Chondrocyte (in vitro differentiated cells): ENCODE measurements around the gene FER1L5. TPM values are rescaled to one million over a fixed set of nuclear protein-coding genes. Genes with fewer than 3 reads are reported as not detected.

Source experiments
- DNase-seq: peaks from one replicate; pipeline ENCODE4 v3.0.0; 2021; ENCODE audit warnings: mixed read lengths, low spot score
- H3K27ac Mint-ChIP-seq: one replicate; pipeline ENCODE4 v1.8.0; 2021; ENCODE audit warnings: mild to moderate bottlenecking, moderate library complexity, mixed read lengths; ENCODE audit not compliant: unreplicated experiment
- H3K27me3 Mint-ChIP-seq: 2 replicates; pipeline ENCODE4 v1.8.0; 2021; ENCODE audit warnings: low read depth, mixed read lengths
- H3K36me3 Mint-ChIP-seq: 2 replicates; pipeline ENCODE4 v1.8.0; 2021; ENCODE audit warnings: low read depth, mixed read lengths
- H3K4me1 Mint-ChIP-seq: 2 replicates; pipeline ENCODE4 v1.8.0; 2021; ENCODE audit warnings: low read depth, mild to moderate bottlenecking, mixed read lengths
- H3K4me3 Mint-ChIP-seq: one replicate; pipeline ENCODE4 v1.8.0; 2021; ENCODE audit warnings: mild to moderate bottlenecking, moderate library complexity, mixed read lengths; ENCODE audit not compliant: unreplicated experiment
- H3K9me3 Mint-ChIP-seq: 2 replicates; pipeline ENCODE4 v1.8.0; 2021; ENCODE audit warnings: low read depth, mixed read lengths
- CTCF ChIP-seq: fragments of 200-600 bp; sonication (generic); IDR thresholded peaks from 2 replicates; pipeline ENCODE4 v1.5.0; 2021; ENCODE audit warnings: antibody characterized with exemption, mild to moderate bottlenecking, moderate library complexity
- total RNA-seq: library from RNA; stranded (reverse); gene quantifications from 3 replicates; pipeline ENCODE4 v1.2.1, GENCODE V29; 2021

Gene FER1L5
- total RNA-seq, 1 donor from 2014 or later = not detected

- Mint-ChIP-seq H3K4me3 (peak overlapping the region; percentile 92), H3K9me3 (no peaks in the 10 kb centered on the region), H3K4me1 (peaks cover 34% of the 10 kb centered on the region), H3K27ac (peak overlapping the region; percentile 83), H3K27me3 (no peaks in the 10 kb centered on the region), H3K36me3 (peaks cover 6% of the 10 kb centered on the region)
- DNase-seq = no peak
- TF ChIP-seq CTCF = no peak
Measured at GRCh38 chr2:96637385-96638143, 5.0 kb upstream of the FER1L5 start.

- TF ChIP-seq CTCF = no peak
- peak within 1 kb of the TSS; percentile 92 for H3K4me3 Mint-ChIP-seq
- peak within 1 kb of the TSS; percentile 88 for H3K27ac Mint-ChIP-seq
- H3K4me1 Mint-ChIP-seq = peaks cover 33% of the 10 kb centered on the region
- H3K9me3 Mint-ChIP-seq = no peaks in the 10 kb centered on the region
- peaks cover 6% of the 10 kb centered on the region for H3K36me3 Mint-ChIP-seq
- peak; percentile 97 for DNase-seq
- H3K27me3 Mint-ChIP-seq = no peaks in the 10 kb centered on the region
Measured at GRCh38 chr2:96638144-96639121, 4.1 kb upstream of the FER1L5 start, which contains the start of gene KANSL3. TSS of gene KANSL3 (minus strand) at chr2:96638312. CDS start at chr2:96637135, 1,177 bp downstream.

- Mint-ChIP-seq H3K4me1 (no peaks in the 10 kb centered on the region), H3K27ac (no peak overlapping the region), H3K9me3 (no peaks in the 10 kb centered on the region), H3K36me3 (no peaks in the 10 kb centered on the region), H3K4me3 (no peak overlapping the region), H3K27me3 (no peaks in the 10 kb centered on the region)
- no peak for DNase-seq
- no peak for TF ChIP-seq CTCF
Measured at GRCh38 chr2:96647681-96648080, 5.1 kb downstream of the FER1L5 start.

- no peak for TF ChIP-seq CTCF
- Mint-ChIP-seq H3K27ac (no peak overlapping the region), H3K9me3 (no peaks in the 10 kb centered on the region), H3K4me3 (no peak overlapping the region), H3K27me3 (no peaks in the 10 kb centered on the region), H3K4me1 (no peaks in the 10 kb centered on the region), H3K36me3 (no peaks in the 10 kb centered on the region)
- DNase-seq = no peak
Measured at GRCh38 chr2:96648306-96648930, 5.9 kb downstream of the FER1L5 start.

GRCh38 chr2:96649342-96649741, 6.8 kb downstream of the FER1L5 start:
- H3K4me3 Mint-ChIP-seq = no peak overlapping the region
- no peak overlapping the region for H3K27ac Mint-ChIP-seq

More at GRCh38 chr2:96649342-96649741, 6.8 kb downstream of the FER1L5 start:
- no peaks in the 10 kb centered on the region for H3K9me3 Mint-ChIP-seq
- no peaks in the 10 kb centered on the region for H3K27me3 Mint-ChIP-seq
- no peak for DNase-seq
- H3K4me1 Mint-ChIP-seq = no peaks in the 10 kb centered on the region
- H3K36me3 Mint-ChIP-seq = no peaks in the 10 kb centered on the region
- TF ChIP-seq CTCF = no peak
